ENCODE measurements around the gene ZNF334.
A peak's percentile ranks its signal among the peaks of the same experiment; 100 is the strongest.

The ZNF334 gene

DNA sequence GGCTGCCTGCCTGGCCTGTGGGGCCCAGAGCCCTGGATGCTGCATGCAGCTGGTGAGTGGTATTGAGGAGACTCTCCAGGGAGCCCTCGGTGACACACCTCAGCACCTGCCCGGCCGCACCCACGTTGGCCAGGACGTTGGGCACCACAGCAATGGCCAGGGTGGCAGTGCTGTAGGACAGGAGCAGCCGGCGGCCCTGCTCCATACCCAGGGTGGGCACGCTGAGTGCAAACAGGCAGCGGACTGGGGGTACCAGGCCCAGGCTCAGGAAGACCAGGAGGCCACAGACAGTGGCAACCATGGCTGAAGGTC, 32.4 kb upstream of the ZNF334 start:
- no peak for DNase-seq (ENCODE audit: low spot score)

DNA sequence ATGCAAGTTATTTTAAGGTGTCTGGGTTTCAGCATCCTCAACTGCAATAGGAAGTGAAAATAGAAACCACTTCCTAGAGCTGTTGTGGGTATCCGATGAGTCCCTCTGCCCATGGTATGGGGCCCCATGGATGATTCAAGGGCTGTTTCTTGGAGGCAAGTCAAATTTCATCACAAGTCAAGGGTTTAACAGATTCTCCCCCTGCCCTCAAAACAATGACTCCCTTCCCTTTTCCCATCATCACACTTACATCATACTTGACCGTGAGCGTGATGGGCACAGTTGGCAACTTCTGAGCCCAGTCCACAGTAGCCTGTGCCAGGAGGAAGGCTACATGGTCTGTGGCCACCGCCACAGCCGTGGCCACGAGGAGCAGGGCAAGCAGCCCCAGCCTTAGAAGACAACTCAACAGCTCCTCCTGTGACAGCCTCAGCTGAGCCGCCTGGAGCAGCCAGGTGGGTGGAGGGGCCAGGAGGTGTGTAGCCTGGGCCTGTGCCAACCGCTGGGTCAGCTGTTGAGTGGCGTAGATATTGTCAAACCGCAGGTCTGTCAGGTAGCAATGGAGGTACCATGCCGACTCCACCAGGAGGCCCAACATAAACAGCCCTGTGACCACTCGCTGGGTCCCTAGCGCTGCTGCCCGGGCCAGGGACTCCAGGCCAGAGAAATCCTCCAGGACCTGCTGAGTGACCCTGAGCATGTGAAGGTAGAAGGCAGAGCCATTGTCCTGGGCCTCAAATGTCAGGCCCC, 31.9 kb upstream of the ZNF334 start:
- DNase-seq (ENCODE audit: low spot score): no peak

DNA sequence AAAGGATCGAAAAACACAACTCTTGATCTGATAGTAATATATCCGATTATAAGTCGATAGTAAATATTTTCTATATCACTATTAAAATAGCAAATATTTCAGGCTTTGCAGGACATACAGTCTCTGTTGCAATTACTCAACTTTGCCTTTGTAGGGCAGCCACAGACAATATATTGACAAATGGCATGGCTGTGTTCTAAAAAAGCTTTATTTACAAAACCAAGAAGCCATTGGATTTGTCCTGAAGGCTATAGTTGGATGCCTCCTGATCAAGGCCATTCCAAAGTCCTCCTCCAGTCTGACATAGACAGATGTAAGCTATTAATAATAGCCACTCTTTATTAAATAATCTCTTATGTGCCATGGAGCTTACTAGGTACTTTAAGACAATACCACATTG, 31.2 kb upstream of the ZNF334 start:
- DNase-seq (ENCODE audit: low spot score): no peak

DNA sequence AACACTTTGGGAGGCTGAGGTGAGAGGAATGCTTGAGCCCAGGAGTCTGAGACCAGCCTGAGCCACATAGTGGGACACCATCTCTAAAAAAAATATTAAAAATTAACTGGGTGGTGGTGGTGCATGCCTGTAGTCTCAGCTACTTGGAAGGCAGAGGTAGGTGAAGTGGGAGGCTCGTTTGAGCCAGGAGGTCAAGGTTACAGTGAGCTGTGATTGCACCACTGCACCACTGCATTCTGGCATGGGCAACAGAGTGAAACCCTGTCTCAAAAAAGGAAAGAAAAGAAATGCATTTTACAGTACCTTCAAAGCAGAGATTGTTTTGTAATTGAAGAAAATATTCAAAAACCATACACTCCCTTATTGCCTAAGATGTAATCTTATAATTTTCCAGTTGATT, 30.6 kb upstream of the ZNF334 start:
- no peak for DNase-seq (ENCODE audit: low spot score)

DNA sequence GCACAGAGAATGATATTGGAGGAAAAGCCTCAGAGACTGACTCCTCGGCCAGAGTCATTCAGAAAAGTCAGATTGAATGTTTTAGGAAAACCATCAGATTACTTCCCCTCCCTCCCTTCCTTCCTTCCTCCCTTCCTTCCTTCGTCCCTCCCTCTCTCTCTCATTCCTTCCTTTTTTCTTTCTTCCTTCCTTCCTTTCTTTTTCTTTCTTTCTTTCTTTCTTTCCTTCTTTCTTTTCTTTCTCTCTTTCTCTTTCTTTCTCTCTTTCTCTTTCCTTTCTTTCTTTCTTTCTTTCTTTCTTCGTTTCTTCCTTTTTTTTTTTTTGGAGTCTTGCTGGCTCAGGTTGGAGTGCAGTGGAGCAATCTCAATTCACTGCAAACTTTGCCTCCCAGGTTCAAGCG, 29.7 kb upstream of the ZNF334 start:
- no peak for DNase-seq (ENCODE audit: low spot score)

DNA sequence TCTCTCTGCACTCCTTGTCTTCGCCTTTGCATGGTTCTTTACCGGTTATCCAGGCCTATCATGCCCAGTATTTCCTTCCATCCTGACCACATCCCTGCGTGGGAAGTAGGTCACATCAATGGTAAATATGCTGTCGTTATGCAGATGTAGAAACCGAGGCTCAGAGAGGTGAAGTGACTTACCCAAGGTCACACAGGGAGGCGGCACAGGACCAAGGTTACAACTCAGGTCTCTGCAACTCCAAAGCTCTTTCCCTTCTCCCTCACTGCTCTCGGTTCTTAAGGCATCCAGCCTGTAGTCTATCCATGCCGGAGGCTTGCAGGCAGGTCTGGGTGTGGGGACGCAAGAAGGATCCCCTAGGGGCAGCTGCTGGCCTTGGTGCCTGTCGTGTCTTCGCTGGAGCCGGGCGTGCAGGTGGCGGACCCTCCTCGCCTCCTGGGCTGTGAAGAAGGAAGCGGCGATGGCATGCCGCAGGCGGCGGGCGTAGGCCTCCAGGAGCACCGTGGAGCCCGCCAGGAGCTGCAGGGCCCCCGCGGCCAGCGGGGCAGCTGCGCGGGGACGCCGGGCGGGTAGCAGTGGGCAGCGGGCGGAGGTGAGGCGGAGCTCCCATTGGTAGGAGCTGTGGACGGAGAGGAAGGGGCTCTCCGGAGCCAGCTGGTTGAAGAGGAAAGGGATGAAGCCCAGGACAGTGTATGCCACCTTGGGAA, 28.0 kb upstream of the ZNF334 start:
- DNase-seq (ENCODE audit: low spot score): no peak

DNA sequence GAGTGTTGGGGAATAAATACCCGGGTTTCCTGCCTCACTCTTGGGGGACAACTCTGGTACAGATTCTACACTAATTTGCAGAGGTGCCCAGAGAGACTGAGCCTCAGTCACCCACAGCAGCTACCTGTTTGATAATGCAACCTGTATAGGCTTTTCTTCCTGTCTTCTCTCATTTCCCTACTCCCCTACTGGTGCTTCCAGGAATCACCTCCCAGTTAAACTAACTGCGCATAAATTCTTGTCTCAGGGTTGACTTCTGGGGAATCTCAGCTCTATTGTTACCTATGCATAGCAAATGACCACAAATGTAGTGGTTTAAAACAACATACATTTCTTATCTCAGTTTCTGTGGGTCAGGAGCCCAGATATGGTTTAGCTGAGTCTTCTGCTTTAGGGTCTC, 25.8 kb upstream of the ZNF334 start:
- no peak for DNase-seq (ENCODE audit: low spot score)

DNA sequence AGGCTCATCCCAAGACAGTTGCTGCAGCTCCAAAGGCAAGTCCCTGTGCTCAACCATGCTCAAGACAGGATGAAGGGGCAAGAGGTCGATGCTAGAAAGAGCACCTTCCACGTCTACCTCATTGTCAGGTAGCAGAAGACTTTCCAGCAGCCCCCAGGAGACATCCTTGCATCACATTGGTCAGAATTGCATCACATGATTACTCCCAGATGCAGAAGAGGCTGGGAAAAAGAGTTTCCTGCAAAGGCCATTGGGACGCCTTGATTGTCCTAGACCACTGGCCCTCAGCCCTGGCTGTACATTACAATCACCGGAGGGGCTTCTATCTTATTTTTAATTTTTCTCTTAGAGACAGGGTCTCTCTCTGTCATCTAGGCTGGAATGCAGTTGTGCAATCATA, 17.3 kb upstream of the ZNF334 start:
- DNase-seq (ENCODE audit: low spot score): no peak

DNA sequence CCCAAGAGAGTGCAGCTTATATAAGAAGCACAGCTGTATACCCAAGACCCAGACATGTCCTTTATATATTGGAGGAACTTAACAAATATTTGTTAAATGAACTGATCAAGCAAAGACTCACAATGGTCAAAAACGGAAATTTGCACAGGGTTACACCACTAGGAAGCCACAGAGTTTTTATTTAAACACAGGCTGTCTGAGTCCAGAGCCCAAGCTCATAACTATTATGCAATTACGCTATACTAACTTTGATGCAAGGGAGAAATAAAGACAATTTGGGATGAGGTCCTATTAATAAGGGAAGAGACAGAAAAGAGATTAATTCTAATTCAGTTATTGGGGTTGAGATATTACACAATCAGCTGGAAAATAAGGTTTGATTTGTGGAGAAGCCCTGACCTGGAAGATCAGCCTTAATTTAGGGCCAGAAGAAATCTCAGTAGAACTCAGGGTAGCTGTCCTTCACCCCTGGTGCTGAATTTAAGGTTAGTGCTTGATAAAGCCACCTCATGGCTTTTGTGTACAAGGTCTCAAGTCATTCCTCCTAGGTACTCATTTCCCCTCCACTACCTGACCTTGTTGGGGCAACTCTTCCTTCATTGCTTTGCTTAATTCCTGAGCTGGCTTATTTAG, 10.5 kb upstream of the ZNF334 start:
- peak; percentile 28 for DNase-seq (ENCODE audit: low spot score)

DNA sequence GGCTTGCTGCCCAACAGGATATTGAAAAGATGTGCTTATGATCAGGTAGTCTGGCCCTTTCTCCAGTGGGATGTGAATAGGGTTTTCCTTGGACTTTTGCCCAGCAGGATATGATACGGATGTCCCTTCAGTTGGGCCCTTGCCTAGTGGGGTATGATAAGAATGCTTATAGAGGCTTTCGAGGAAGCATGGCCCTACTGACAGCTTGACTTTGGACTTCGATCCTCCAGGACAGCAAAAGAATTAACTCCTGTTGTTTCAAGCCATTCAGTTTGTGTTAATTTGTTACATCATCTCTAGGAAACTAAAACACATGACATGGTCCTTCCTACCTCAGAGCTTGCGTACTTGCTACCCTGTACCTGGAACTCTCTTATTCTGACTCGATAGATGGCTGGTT, 9.7 kb upstream of the ZNF334 start:
- DNase-seq (ENCODE audit: low spot score): no peak

DNA sequence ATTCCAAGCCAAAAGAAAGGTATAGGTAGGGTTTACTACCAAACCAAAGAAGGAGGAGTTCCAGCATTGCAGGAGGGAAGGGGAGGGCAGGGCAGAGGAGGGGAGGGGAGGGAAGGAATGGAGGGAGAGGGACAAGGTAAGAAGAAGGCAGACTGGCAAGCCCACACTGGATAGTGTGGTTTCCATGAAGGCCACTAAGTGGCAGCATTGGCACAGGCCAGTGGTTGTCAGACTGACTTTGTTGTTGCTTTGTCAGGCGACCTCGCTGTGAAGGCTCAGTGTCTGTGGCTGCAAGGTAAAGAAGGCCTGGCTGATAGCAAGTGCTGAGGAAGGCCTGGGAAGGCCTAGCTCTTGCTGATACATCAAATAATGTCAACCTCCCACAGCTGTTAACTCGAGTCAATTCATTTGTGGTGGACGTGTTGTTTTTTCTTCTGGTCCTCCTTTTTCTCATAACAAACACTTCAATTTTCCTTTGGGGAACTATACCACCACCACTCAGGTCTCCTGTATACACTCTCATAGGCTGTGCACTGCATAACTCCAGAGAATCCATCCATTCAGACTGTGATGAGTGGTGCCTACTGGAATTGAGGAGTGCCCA, 7.7 kb upstream of the ZNF334 start:
- DNase-seq (ENCODE audit: low spot score): peak; percentile 61

DNA sequence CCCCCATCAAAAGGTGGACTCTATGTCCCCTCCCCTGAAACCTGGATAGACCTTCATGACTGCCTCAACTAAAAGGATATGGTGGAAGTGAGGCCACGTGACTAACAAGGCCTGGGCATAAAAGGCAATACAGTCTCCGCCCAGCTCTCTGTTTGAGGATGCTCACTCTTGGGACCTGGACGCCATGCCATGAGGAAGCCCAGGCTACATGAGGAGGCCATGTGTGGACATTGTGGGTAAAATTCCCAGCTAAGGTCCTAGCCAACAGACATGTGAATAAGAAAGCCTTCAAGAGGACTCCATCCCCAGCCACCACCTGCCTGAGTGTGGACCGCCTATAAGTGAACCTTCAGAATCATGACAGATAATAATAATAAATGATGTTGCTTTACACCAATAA, 7.2 kb upstream of the ZNF334 start:
- DNase-seq (ENCODE audit: low spot score): no peak

DNA sequence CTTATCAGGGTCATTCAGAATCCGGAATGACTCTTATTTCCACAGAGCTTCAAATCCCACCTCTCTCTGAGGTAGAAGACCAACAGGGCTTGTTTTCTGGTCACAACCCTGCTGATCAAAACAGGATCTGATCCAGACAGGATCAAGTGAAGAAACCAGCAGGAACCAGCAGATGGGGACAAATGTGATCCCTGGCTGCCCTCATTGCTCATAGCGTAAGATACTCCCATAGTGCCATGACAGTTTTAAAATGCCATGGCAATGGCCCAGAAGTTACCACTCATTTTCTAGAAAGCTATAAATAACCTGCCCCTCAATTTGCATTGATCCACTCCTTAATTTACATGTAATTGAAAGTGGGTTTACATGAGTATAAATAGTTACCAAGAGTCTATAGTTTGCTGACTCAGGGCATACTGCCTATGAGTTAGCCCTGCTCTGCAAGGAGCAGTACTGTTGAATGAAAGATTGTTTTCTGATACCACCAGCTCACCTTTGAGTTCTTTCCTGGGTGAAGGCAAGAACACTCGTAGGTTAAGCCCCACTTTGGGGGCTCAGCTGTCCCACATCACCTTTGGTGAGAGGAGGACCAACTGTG, 6.2 kb upstream of the ZNF334 start:
- no peak for DNase-seq (ENCODE audit: low spot score)

DNA sequence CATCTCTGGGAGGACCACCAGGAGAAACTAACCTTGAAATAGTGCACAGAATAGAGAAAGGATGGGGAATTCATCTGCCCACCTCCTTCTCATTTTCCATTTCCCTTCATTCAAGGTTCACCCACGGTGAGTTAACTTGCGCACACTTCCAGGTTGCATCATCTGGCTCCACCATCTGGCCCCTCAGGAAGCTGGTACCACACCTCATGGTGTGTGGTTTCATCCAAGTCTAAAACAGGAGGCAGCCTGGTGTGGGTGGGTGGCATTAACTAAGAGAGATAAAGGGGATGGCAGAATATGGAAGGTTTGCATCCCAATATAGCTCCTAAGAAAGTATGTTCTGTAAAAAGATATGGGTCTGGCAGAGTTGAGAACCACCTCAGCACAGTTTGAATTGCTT, 3.8 kb downstream of the ZNF334 start:
- no peak for DNase-seq (ENCODE audit: low spot score)

DNA sequence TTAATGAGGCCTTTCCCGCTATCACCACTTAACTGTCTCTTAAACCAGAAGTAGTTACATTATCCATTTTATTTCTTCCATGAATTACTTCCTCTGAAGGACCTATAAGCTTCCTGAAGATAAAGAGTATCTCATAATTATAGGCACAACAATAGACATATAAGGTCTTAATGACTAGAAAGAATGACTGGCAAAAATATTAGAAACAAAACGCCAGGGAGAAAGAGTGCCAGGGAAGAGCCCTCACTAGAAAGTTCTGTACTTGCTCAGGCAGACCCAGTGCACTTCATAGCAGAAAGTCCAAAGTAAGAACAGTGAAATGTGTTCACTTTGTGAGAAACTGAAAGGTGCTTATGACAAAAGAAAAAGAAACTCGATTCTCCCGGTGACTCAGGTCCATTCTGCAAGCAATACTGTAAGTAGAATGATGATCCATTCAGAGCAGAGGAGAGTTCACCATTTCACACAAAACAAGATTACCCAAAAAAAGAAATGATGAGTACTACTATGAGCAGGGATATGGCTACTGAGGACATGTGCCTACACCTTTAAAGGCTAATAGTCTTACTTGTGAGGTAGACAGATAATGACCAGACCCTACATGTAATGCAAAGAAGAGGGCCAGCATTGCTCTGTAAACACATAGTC, 5.5 kb downstream of the ZNF334 start:
- DNase-seq (ENCODE audit: low spot score): no peak

DNA sequence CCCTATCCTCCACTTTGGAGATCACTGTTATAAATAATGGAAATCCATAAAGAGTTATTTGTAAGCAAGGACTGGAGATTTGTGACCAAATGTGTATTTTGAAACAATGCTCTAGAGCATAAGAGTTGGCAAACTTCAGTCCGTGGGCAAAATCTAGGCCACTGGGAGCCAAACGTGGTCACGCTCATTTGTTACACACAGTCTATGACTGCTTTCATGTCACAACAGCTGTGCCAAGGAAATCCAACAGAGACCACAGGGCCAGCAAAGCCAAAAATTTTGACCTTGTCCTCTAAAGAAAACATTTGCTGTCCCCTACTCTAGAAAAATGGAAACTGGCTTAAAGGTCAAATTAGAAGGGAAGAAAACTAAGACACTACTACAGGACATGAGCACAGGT, 7.9 kb downstream of the ZNF334 start:
- no peak for DNase-seq (ENCODE audit: low spot score)

DNA sequence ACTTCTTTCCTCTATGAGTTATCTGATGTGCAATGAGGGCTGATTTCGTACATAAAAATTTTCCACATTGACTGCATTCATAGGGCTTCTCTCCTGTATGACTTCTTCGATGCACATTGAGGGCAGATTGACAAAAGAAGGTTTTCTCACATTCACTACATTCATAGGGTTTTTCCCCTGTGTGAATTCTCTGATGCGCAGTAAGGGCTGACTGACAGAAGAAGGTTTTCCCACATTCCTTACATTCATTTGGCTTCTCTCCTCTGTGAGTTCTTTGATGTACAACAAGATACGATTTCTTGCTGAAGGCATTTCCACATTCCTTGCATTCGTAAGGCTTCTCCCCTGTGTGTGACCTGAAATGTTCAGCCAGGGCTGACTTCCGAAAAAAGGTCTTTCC, 11.4 kb downstream of the ZNF334 start:
- no peak for DNase-seq (ENCODE audit: low spot score)

DNA sequence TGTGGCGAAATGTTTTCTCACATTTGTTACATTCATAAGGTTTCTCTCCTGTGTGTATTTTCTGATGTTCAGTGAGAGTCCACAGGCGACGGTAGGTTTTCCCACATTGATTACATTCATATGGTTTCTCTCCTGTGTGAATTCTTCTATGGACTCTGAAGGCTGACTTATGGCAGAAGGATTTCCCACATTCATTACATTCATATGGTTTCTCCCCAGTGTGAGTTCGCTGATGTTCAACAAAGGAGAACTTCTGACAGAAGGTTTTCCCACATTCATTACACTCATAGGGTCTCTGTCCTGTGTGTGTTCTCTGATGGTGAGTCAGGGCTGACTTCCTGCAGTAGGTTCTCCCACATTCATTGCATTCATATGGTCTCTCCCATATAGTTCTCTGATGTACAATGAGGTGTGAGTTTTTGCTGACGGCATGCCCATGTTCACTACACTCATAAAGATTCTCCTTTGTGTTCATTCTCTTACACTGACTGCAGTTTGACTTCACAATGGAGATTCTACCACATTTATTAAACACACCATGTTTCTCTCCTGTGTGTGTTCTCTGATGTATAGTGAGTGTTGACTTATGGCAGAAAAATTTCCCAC, 11.9 kb downstream of the ZNF334 start:
- DNase-seq (ENCODE audit: low spot score): no peak

DNA sequence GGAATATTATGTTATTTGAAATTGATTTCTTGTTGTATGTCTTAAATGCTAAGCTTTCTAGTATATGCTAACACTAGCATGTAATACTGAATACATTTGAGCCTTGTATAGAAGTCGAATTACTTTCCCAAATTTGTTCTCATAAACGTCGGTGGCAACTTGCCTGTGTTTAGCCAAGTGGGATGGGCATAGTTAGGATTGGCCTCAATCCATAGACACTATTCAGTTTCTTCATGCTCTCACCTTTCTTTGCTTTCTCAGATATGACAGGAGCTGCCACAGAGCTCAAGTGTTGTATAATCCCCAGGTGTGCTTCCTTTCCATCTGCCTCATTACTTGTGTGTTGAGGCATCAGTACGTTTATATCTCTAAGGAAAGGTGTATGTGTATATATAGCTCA, 19.3 kb downstream of the ZNF334 start:
- DNase-seq (ENCODE audit: low spot score): no peak

DNA sequence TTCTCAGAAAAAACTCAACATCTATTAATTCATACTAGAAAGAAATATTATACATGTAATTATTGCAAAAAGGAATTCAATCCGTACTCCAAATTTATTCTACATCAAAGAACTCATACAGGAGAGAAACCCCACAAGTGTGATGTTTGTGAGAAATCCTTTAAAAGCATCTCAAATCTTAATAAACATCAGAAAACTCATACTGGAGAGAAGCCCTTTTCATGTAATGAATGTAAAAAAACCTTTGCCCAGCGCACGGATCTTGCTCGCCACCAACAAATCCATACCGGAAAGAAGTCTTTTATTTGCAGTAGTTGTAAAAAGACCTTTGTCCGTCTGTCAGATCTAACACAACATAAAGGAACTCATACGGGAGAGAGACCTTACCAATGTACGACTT, 22.0 kb downstream of the ZNF334 start:
- no peak for DNase-seq (ENCODE audit: low spot score)

DNA sequence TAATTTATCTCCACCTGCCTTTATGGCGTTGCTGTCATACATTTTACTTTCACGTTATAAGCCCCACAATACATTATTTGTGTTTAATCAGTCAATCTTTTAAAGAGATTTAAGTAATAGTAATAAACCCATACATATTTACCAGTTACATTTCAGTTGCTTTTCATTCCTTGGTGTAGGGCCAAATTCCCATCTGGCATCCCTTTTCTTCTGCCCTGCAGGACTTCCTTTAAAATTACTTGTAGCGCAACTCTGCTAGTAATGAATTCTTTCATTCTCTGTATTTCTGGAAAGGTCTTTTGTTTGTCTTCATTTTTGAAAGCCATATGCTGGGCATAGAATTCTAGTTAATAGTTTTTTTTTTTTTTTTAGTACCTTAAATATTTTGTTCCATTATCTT, 24.9 kb downstream of the ZNF334 start:
- DNase-seq (ENCODE audit: low spot score): no peak

DNA sequence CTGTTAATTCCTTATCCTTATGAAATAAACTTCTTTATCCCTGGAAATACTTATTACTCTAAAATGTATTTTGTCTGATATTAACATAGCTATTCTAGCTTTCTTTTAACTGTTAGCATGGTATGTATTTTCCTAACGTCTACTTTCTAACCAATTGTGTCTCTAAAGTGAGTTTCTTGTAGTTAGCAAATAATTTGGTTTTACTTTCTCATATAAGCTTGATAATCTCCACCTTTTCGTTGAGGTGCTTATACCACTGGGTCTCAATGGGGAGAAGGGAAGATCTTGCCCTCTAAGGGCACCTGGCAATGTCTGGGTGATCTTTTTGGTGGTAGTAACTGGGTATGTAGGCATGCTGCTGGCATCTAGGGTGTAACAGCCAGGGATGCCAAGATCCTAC, 25.7 kb downstream of the ZNF334 start:
- DNase-seq (ENCODE audit: low spot score): no peak

Data from NAMALWA (cell line).